Stimulated activated naive CD4-positive, alpha-beta T cell (primary cell): Measurements from ENCODE around the gene NEDD4L.
A peak's percentile ranks its signal among the peaks of the same experiment; 100 is the strongest.
"Not testable (repeated sequence)": the region's sequence is repeated elsewhere in the genome, so short reads cannot be mapped to it uniquely, and the experiment has no call there.

Experiments used
- DNase-seq, 6 experiments: peaks; one replicate each; lab custom pipeline; 2025; lab: John Stamatoyannopoulos, UW

Gene NEDD4L

GRCh38 chr18:58157237-58157636, 113.2 kb downstream of the NEDD4L start:
- no peak for DNase-seq

GRCh38 chr18:58158008-58158407, 114.0 kb downstream of the NEDD4L start:
- DNase-seq: no peak

GRCh38 chr18:58158459-58158858, 114.4 kb downstream of the NEDD4L start:
- no peak for DNase-seq

GRCh38 chr18:58161659-58162058, 117.6 kb downstream of the NEDD4L start:
- DNase-seq: no peak

- no peak for DNase-seq
These were observed 118.1 kb downstream of the NEDD4L start for GRCh38 chr18:58162127-58162526.

- no peak for DNase-seq
These were observed 119.1 kb downstream of the NEDD4L start for GRCh38 chr18:58163004-58163590.

- no peak for DNase-seq
These were observed 122.3 kb downstream of the NEDD4L start for GRCh38 chr18:58166278-58166844.

- no peak for DNase-seq
These were observed 123.0 kb downstream of the NEDD4L start for GRCh38 chr18:58167073-58167472.

- no peak for DNase-seq
These were observed 124.2 kb downstream of the NEDD4L start for GRCh38 chr18:58168221-58168620.

- no peak for DNase-seq
These were observed 125.0 kb downstream of the NEDD4L start for GRCh38 chr18:58168993-58169392.

- no peak for DNase-seq
These were observed 125.4 kb downstream of the NEDD4L start for GRCh38 chr18:58169472-58169871.

GRCh38 chr18:58170036-58170435, 126.0 kb downstream of the NEDD4L start:
- not testable (repeated sequence) for DNase-seq

GRCh38 chr18:58172031-58172430, 128.0 kb downstream of the NEDD4L start:
- no peak for DNase-seq

- no peak for DNase-seq
These were observed 130.3 kb downstream of the NEDD4L start for GRCh38 chr18:58174285-58174684.

GRCh38 chr18:58175122-58175785, 131.2 kb downstream of the NEDD4L start:
- no peak for DNase-seq

GRCh38 chr18:58175786-58176176, 131.8 kb downstream of the NEDD4L start:
- DNase-seq: no peak

GRCh38 chr18:58177004-58177717, 133.1 kb downstream of the NEDD4L start:
- DNase-seq: no peak

- DNase-seq: no peak
These were observed 134.0 kb downstream of the NEDD4L start for GRCh38 chr18:58177896-58178470.

- DNase-seq: no peak
These were observed 134.5 kb downstream of the NEDD4L start for GRCh38 chr18:58178511-58178910.

- DNase-seq: no peak
These were observed 136.1 kb downstream of the NEDD4L start for GRCh38 chr18:58180172-58180571.

- DNase-seq: peak; percentile 18 to 69 (median 34)
These were observed 136.8 kb downstream of the NEDD4L start for GRCh38 chr18:58180738-58181353.

- no peak for DNase-seq
These were observed 138.0 kb downstream of the NEDD4L start for GRCh38 chr18:58181988-58182387.
